ENCODE results near the gene DNAJC3.
"Not testable (repeated sequence)": the region's sequence is repeated elsewhere in the genome, so short reads cannot be mapped to it uniquely, and the experiment has no call there.

DNAJC3 gene

GRCh38 chr13:95676762-95677563 lies at the start of gene DNAJC3:
TSS of gene DNAJC3 (plus strand) at chr13:95677139. CDS start at chr13:95677256, 117 bp downstream.
- DNase-seq = peak; percentile 52 to 99 (median 97)

GRCh38 chr13:95627590-95627989 lies 49.3 kb upstream of the DNAJC3 start:
- DNase-seq = no peak

- no peak for DNase-seq
Measured at GRCh38 chr13:95628488-95628887, 48.5 kb upstream of the DNAJC3 start.

GRCh38 chr13:95629071-95629470 lies 47.9 kb upstream of the DNAJC3 start:
- no peak for DNase-seq

GRCh38 chr13:95630593-95630992 lies 46.3 kb upstream of the DNAJC3 start:
- DNase-seq = no peak

GRCh38 chr13:95636853-95637252 lies 40.1 kb upstream of the DNAJC3 start:
- DNase-seq = no peak

- peak in 12 of 51 donors; percentile 3 to 50 (median 8) for DNase-seq
Measured at GRCh38 chr13:95641291-95642027, 35.5 kb upstream of the DNAJC3 start.

- DNase-seq = peak in 18 of 51 donors; percentile 2 to 31 (median 14)
Measured at GRCh38 chr13:95642028-95642621, 34.8 kb upstream of the DNAJC3 start.

- DNase-seq = no peak
Measured at GRCh38 chr13:95642999-95643398, 33.9 kb upstream of the DNAJC3 start.

- peak in 5 of 51 donors; percentile 18 to 47 (median 45) for DNase-seq
Measured at GRCh38 chr13:95643571-95643935, 33.4 kb upstream of the DNAJC3 start.

- DNase-seq = peak in 30 of 51 donors; percentile 1 to 68 (median 36)
Measured at GRCh38 chr13:95643936-95644598, 32.9 kb upstream of the DNAJC3 start.

GRCh38 chr13:95644601-95645052 lies 32.3 kb upstream of the DNAJC3 start, which contains the start of gene DZIP1:
TSS of gene DZIP1 (minus strand) at chr13:95644706. CDS start at chr13:95642029, 2,677 bp downstream.
- peak in 46 of 51 donors; percentile 8 to 84 (median 60) for DNase-seq

- DNase-seq = no peak
Measured at GRCh38 chr13:95647321-95647720, 29.6 kb upstream of the DNAJC3 start.

- no peak for DNase-seq
Measured at GRCh38 chr13:95650696-95651095, 26.2 kb upstream of the DNAJC3 start.

- no peak for DNase-seq
Measured at GRCh38 chr13:95652244-95652764, 24.6 kb upstream of the DNAJC3 start.

- DNase-seq = no peak
Measured at GRCh38 chr13:95652821-95653220, 24.1 kb upstream of the DNAJC3 start.

GRCh38 chr13:95656386-95657015 lies 20.4 kb upstream of the DNAJC3 start:
- DNase-seq = no peak

GRCh38 chr13:95659500-95659899 lies 17.4 kb upstream of the DNAJC3 start:
- DNase-seq = no peak

GRCh38 chr13:95660981-95661581 lies 15.9 kb upstream of the DNAJC3 start:
- DNase-seq = no peak

GRCh38 chr13:95667235-95667634 lies 9.7 kb upstream of the DNAJC3 start:
- not testable (repeated sequence) for DNase-seq

Measured in hypothalamus (tissue), 51 donors.